Keratinocyte (primary cell): ENCODE measurements around the gene PPP1R12C. TPM values are rescaled to one million over a fixed set of nuclear protein-coding genes. Genes with fewer than 3 reads are reported as not detected.

Source experiments
- DNase-seq: peaks from one replicate; pipeline ENCODE4 v3.0.0-alpha.2; 2011; ENCODE audit warnings: low read depth, missing footprints, low spot score
- FAIRE-seq: peaks from 2 replicates; lab custom pipeline; 2011; peaks lifted over from hg19 to GRCh38; lab: Jason Lieb, UNC
- H2AFZ ChIP-seq: 2 replicates; pipeline ENCODE4 v1.6.0; 2012; ENCODE audit warnings: low read length, control low read depth, inconsistent platforms; ENCODE audit not compliant: control insufficient read depth
- H3K27ac ChIP-seq: 2 replicates; pipeline ENCODE4 v1.5.1; 2011; ENCODE audit warnings: low read length; ENCODE audit not compliant: control insufficient read depth, insufficient read depth
- H3K27me3 ChIP-seq: 3 replicates; pipeline ENCODE4 v1.6.0; 2011; ENCODE audit warnings: low read length; ENCODE audit not compliant: control insufficient read depth, insufficient read depth; ENCODE audit errors: extremely low read depth
- H3K36me3 ChIP-seq, 2 experiments: 2 replicates in 1 of 2; 3 replicates in 1 of 2; pipeline ENCODE4 v1.5.1; 2011; ENCODE audit warnings: low read length in 2 of 2, mild to moderate bottlenecking in 1 of 2; ENCODE audit not compliant: control insufficient read depth in 2 of 2, insufficient read depth in 2 of 2; ENCODE audit errors: extremely low read depth in 1 of 2
- H3K4me1 ChIP-seq: 3 replicates; pipeline ENCODE4 v1.5.1; 2011; ENCODE audit warnings: low read length; ENCODE audit not compliant: control insufficient read depth, insufficient read depth; ENCODE audit errors: extremely low read depth
- H3K4me2 ChIP-seq: 3 replicates; pipeline ENCODE4 v1.6.0; 2011; ENCODE audit warnings: low read depth, low read length; ENCODE audit not compliant: control insufficient read depth, insufficient read depth; ENCODE audit errors: extremely low read depth
- H3K4me3 ChIP-seq, 3 experiments: fragments of 200-600 bp in 1 of 3; sonication (generic) in 1 of 3; 2 replicates in 2 of 3; 3 replicates in 1 of 3; pipeline ENCODE4 v1.5.1; 2011 to 2016; ENCODE audit warnings: low read length in 3 of 3, mild to moderate bottlenecking in 3 of 3, control low read depth in 2 of 3, inconsistent platforms in 1 of 3, low read depth in 1 of 3, mixed read lengths in 1 of 3, mixed run types in 1 of 3, moderate library complexity in 1 of 3; ENCODE audit not compliant: control insufficient read depth in 2 of 3, insufficient read depth in 2 of 3; ENCODE audit errors: extremely low read depth in 1 of 3
- H3K79me2 ChIP-seq: 2 replicates; pipeline ENCODE4 v1.6.0; 2012; ENCODE audit warnings: low read length; ENCODE audit not compliant: control insufficient read depth, insufficient read depth
- H3K9ac ChIP-seq: 3 replicates; pipeline ENCODE4 v1.6.0; 2011; ENCODE audit warnings: low read length; ENCODE audit not compliant: control insufficient read depth, insufficient read depth; ENCODE audit errors: extremely low read depth
- H3K9me1 ChIP-seq: 3 replicates; pipeline ENCODE4 v1.6.0; 2011; ENCODE audit warnings: low read length; ENCODE audit not compliant: control insufficient read depth, insufficient read depth; ENCODE audit errors: extremely low read depth
- H3K9me3 ChIP-seq: 2 replicates; pipeline ENCODE4 v1.5.1; 2012; ENCODE audit warnings: low read depth, low read length; ENCODE audit not compliant: control insufficient read depth
- H4K20me1 ChIP-seq: 3 replicates; pipeline ENCODE4 v1.6.0; 2011; ENCODE audit warnings: low read length; ENCODE audit not compliant: control insufficient read depth, insufficient read depth; ENCODE audit errors: extremely low read depth
- CTCF ChIP-seq, 3 experiments: IDR thresholded peaks in 1 of 3; conservative IDR thresholded peaks in 1 of 3; optimal IDR thresholded peaks in 1 of 3; 2 replicates in 2 of 3; 3 replicates in 1 of 3; pipeline versions ENCODE3 to v1.5.1; 2011; ENCODE audit warnings: low read length in 3 of 3, mild to moderate bottlenecking in 3 of 3, moderate library complexity in 2 of 3, control low read depth in 1 of 3, inconsistent platforms in 1 of 3; ENCODE audit not compliant: insufficient read depth in 2 of 3; ENCODE audit errors: extremely low read depth in 1 of 3
- EZH2 ChIP-seq: IDR thresholded peaks from one replicate; pipeline ENCODE4 v1.6.1; 2012; ENCODE audit warnings: inconsistent platforms, mild to moderate bottlenecking, low read length, moderate library complexity
- dilution Hi-C: fragments of 300-500 bp; cut with MboI; formaldehyde crosslinking; loops from one replicate; pipeline ENCODE4 v1.7.0; 2020; ENCODE audit warnings: low sequenced_read_pairs; ENCODE audit not compliant: extremely low pct_ligation_motif_present
- polyA plus RNA-seq, 5 experiments: library from polyadenylated mRNA; depleted of rRNA in 3 of 5; stranded (reverse) in 3 of 5; stranded (forward) in 1 of 5; unstranded in 1 of 5; fragments of >200 nt; gene quantifications; 1 replicate in 1 of 5; 2 replicates in 3 of 5; 3 replicates in 1 of 5; pipeline versions ENCODE4 v1.2.1 to v1.2.3, GENCODE V29; 2011 to 2012; ENCODE audit warnings: missing spikeins in 2 of 5, low read depth in 1 of 5, low replicate concordance in 1 of 5

The PPP1R12C gene
- polyA plus RNA-seq, 1 donor (not counting 4 experiments of a cell fraction or from before 2014, with no cell fraction given): 24.7 TPM

DNA sequence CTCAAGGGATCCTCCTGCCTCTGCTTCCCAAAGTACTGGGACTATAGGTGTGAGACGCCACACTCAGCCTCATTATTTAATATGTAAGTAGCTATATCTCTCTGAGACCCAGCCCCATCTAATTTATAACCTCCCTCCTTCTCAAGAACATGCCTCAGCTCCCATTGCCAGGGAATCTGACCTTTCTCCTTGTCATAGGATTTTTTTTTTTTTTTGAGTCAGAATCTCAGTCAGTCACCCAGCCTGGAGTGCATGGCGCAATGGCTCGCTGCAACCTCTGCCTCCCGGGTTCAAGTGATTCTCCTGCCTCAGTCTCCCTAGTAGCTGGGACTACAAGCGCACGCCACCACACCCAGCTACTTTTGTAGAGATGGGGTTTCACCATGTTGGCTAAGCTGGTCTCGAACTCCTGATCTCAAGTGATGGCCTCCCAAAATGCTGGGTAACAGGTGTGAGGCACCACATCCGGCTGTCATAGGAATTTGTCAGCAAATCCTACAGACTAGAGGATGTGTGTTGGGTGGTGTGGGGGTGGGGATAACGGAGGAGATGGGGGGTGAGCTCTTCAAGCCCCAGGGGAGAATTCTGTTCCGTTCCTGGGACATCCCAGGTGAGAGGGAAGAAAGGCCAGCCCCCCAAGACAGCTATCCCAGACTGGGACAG lies 46.8 kb downstream of the PPP1R12C start:
- Histone ChIP-seq H3K27ac (no peak overlapping the region), H2AFZ (no peak overlapping the region), H3K4me2 (no peak overlapping the region), H3K79me2 (no peaks in the 10 kb centered on the region), H3K4me1 (peaks cover 21% of the 10 kb centered on the region), H3K36me3 (no peaks in the 10 kb centered on the region), H3K9ac (no peak overlapping the region), H3K9me3 (no peaks in the 10 kb centered on the region), H3K4me3 (no peak overlapping the region), H4K20me1 (no peaks in the 10 kb centered on the region), H3K27me3 (peaks cover 25% of the 10 kb centered on the region), H3K9me1 (no peaks in the 10 kb centered on the region)
- no peak for DNase-seq
- FAIRE-seq: no peak
- dilution Hi-C loops: no loop called here
- TF ChIP-seq EZH2 (no peak), CTCF (optimal IDR thresholded peaks at IDR 0.05 in 1 of 3, IDR thresholded peaks at IDR 0.05 in 1 of 3, conservative IDR thresholded peaks at IDR 0.05 in 1 of 3; ENCODE audit: extremely low read depth in 1 of 3, insufficient read depth in 2 of 3, low read length in 3 of 3) (no peak)

GRCh38 chr19:55069865-55070197 lies 47.6 kb downstream of the PPP1R12C start:
- dilution Hi-C loops: no loop called here
- Histone ChIP-seq H4K20me1 (no peaks in the 10 kb centered on the region), H3K4me2 (peak overlapping the region; percentile 89), H3K36me3 (no peaks in the 10 kb centered on the region), H3K79me2 (no peaks in the 10 kb centered on the region), H3K4me3 (peak overlapping the region in 1 of 3 experiments; percentile 65), H3K9me1 (no peaks in the 10 kb centered on the region), H3K4me1 (peaks cover 16% of the 10 kb centered on the region), H3K27ac (no peak overlapping the region), H3K27me3 (peaks cover 25% of the 10 kb centered on the region), H2AFZ (no peak overlapping the region), H3K9ac (no peak overlapping the region), H3K9me3 (no peaks in the 10 kb centered on the region)
- TF ChIP-seq EZH2: no peak
- no peak for TF ChIP-seq CTCF (optimal IDR thresholded peaks at IDR 0.05 in 1 of 3, IDR thresholded peaks at IDR 0.05 in 1 of 3, conservative IDR thresholded peaks at IDR 0.05 in 1 of 3; ENCODE audit: extremely low read depth in 1 of 3, insufficient read depth in 2 of 3, low read length in 3 of 3)
- no peak for FAIRE-seq
- DNase-seq: no peak
